NCI-H524 treated with DMSO at 0.1 percent for 48 hours (cell line): Measurements from ENCODE around the gene C1R.

Experiments used
- DNase-seq: peaks from one replicate; lab custom pipeline; 2025; lab: John Stamatoyannopoulos, UW

The C1R gene

GRCh38 chr12:7096979-7097378 lies 4.7 kb upstream of the C1R start:
- DNase-seq: no peak

DNA sequence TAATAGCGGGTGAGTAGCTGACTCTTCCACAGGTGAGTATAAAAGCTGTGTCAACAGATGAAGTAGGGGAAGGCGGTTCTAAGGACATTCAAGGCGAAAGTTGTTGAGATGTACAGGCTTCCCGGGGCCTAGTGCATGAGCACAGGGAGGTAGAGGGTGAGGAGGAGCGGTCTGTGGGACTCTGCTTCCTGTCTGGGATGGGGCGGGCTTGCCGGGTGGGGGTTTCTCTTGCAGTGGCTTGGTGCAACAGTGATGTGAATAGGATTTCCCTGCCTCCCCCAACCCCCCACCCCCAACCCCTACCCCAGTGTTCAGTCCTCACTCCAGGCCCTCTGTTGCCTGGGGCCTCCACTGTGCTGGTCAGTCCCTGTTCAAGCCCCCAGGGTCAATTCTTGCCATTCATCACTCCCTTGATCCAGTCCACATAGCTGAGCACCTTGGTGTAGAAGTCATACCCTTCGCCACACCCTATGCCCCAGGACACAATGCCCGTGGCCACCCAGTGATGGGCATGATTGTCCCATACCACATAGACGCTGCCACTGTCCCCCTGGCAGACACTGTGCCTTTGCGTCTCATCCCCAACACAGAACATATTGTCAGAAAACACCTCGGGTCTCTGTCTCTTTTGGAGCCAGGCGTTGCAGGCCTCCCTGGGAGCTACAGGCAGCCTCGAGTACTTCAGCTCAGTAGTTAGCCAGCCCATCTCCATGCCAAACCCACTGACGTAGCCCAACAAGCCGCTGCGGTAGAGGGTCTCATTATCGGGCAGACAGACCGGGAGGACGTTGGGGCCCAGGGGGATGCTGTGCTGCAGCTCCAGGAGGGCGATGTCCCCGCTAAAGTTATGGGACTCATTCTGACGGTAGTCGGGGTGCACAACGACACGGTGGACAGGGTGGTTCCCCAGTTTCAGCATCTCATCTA lies 4.0 kb upstream of the C1R start:
- no peak for DNase-seq

DNA sequence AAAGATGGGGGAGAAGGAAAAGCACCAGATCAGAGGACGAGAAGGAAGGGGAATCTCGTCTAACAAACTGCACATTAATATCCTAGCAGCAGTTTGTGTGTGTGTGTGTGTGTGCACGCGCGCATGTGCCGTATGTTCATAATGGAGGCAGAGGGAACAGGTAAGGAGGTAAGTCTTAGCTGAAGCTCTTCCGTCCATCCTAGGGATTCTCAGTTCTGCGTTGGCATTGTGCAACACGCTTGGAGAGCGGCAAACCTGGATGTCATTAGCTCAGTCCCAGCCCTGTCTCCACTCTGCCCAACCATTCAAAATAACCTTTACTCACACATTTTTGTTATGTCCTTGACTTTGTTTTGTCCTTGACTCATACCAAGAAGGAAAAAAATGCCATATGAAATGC lies 1.6 kb upstream of the C1R start:
- DNase-seq: no peak

DNA sequence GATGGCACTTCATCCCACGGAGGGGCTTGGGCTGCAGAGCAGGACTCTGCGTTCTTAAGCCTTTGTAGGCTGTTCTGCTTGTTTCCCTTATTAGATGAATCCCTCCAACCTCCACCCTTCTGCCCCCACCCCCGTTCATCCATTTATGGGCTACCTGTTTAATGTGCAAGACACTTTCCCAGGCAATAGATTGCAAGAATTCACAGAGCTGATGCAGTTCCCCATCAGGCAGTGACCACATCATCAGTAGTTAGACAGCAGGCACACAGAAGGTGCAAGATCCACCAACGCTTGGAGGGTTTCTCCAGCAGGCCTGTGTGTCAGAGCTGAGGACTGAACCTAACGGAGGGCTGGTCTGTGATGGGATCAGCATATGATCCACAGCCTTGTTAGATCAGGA lies 1.2 kb upstream of the C1R start:
- no peak for DNase-seq

DNA sequence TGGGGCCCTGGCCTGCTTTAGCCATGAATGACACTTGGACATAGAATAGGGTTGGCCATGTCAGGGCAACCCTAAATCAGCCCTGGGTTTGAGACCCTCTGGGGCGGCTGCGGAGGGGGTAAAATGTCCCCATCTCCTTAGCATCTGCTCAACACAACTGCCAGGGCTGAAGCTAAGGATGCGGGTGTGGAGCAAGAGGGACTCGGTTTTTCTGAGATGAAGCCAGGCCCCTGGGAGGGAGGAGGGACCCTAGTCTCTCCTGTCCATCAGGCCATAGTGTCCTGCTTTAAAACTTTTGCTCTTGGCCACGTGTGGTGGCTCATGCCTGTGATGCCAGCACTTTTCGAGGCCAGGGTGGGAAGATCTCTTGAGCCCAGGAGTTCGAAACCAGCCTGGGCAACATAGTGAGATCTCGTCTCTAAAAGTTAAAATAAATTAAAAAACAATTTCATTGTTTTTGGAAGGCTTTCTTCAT lies 778 bp upstream of the C1R start:
- no peak for DNase-seq

GRCh38 chr12:7091660-7092228 lies 501 bp downstream of the C1R start:
- DNase-seq: no peak

DNA sequence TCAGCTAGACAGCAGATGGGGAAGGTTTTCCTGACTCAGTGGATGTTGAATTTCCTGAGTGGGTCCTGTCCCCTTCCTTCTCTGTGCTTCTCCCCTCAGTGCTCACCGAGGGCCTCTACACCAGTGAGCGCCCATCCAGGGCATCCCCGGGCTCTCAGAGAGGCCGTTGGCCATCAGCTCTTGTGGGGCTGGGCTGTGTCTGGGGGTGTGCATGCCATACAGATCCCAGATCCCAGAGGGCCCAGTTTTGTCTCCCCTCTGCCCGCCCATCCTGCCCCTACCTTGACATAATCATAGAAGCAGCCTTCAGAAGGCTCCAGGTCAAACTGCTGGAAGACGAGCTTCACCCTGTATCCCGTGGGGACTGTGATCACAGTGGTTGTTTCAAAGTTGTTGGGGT lies 1.1 kb downstream of the C1R start:
- DNase-seq: no peak

GRCh38 chr12:7090222-7090998 lies 1.8 kb downstream of the C1R start:
- no peak for DNase-seq

DNA sequence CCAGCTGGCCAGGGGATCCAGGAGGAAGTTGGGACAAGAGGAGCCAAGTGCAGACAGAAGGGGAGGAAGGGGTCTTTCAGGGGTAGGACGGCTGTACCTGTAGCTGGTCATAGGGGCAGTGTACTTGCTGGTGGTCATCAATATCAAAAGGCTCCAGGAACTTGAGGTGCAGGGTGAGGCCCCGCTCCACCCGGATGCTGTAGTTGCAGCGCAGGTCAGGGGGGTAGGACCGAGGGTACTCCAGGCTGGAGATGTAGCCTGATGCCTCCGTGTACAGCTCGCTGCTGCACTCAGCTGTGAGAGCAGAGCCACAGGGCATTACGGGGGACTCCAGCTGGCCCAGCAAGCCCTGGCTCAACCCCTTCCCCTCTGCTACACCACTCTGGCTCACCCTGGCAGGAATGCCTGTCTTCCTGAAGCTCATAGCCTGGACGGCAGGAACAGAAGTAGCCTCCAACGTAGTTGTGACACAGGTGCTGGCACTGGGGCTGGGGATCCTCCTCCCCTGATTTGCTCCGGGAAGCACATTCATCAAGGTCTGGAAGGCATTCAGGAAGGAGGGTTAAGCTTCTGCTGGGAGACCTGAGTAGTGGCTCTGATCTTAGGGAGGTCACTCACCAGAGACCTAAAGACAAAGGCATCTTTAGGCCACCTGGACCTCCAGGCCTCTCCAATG lies 2.9 kb downstream of the C1R start:
- no peak for DNase-seq

- DNase-seq: no peak
These were observed 9.1 kb downstream of the C1R start for GRCh38 chr12:7083125-7083524.

GRCh38 chr12:7081037-7081436 lies 11.2 kb downstream of the C1R start:
- DNase-seq: no peak

DNA sequence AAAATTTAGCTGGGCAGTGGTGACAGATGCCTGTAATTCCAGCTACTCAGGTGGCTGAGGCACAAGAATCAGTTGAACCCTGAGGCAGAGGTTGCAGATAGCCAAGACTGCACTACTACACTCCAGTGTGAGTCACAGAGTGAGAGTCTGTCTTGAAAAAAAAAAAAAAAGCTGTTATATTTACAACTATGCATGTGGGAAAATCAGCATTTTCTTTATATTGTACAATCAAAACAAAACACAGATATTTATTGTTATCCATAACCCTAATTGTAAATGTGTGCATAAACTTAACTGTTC lies 12.5 kb downstream of the C1R start:
- DNase-seq: no peak

GRCh38 chr12:7078163-7078562 lies 14.1 kb downstream of the C1R start:
- no peak for DNase-seq

DNA sequence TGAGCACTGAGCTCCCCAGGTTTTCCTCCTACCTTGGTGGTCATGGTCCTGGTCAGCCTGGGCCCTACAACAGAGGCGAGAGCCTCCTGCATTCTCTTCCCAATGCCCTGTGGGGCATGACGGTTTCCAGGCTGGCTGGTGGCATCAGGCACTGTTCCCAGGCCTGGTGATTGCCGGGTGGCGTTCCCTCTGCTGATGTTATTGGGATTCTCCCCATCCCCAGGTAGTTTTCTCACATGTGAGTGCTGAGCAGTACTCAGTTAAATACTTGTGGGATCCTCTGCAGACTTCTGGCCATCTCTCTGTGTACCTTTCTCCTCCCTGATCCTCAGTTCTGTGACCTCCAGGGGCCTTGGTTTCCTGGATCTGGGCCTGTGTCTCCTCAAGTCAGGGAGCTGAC lies 15.8 kb downstream of the C1R start:
- DNase-seq: no peak

DNA sequence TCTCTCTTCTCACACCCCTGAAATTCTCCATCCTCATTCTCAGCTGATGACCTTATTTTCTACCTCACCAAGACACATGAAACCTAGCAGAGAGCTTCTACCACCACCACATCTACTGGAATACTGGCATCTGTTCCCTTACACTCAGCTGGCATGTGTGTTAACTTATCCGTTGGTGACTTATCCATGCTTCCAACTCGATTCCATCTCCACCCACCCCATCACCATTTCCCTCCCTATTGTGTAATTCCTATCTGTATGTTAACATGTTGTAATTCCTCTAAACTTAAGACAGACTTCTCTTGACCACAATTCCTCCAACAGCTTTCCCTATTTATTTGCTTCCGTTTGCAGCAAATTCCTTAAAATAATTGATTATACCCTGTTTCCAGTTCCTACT lies 16.3 kb downstream of the C1R start:
- no peak for DNase-seq

- no peak for DNase-seq
These were observed 16.7 kb downstream of the C1R start for GRCh38 chr12:7075518-7075917.

DNA sequence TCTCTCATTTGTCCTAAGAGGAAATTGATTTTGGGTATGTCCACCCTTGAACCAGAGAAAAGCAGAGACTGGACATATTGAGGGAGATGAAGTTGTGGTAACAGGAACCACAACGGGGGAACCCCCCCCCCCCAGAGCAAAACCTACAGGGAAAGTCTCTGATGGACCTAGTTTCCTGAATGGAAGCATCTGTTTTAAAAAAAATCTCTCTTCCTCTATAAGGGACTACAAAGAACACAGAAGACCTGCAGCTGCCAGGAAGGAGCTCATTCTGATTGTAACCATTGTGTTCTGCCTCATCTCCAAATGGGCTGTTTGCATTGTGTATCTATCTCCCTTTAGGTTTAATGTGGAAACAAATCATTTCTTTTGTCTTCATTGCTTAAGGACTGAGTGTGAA lies 18.3 kb downstream of the C1R start:
- no peak for DNase-seq

- no peak for DNase-seq
These were observed 19.7 kb downstream of the C1R start for GRCh38 chr12:7072554-7072953.

GRCh38 chr12:7072035-7072434 lies 20.2 kb downstream of the C1R start:
- no peak for DNase-seq

DNA sequence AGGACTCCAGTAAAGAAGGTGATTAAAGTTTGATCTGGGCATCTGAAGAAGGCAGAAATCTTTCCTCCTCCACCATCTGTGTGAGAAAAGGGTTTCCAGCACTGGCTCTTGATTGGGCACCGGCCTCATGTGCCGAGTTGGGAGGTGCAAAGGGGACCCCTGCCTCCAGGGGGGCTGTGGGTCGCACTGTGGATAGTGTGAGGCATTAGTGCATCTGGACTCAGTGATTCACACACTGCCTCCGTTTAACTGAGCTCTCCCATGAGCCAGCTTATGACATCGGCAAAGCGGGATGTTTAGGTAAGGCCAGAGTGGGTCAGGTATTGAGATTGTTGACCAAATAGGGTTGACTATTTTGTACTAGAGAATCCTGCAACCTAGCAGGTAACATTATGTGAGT lies 22.9 kb downstream of the C1R start:
- no peak for DNase-seq

DNA sequence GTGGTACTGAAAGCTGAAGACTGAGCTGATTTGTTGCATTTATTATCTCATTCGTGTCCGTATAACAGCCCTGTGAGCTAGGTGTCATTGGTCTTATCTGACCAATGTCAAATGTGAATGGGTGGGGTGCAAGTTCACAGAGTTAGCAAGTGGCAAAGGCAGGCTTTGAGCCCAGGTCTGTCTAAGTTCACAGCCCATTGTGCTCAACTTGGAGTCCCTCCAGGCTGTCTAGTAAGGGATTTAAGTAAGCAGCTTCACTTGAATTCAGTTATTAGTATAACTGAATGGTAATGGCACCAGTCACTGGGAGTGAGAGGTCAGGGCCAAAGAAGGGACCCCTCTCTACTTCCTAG lies 23.3 kb downstream of the C1R start:
- DNase-seq: no peak

GRCh38 chr12:7068240-7068993 lies 23.8 kb downstream of the C1R start:
- no peak for DNase-seq
